Neural progenitor cell (in vitro differentiated cells): ENCODE results near the gene DNAJC15. TPM values are rescaled to one million over a fixed set of nuclear protein-coding genes. Genes with fewer than 3 reads are reported as not detected.

Experiments
- DNase-seq: peaks from one replicate; pipeline ENCODE4 v3.0.0-alpha.2; 2016; ENCODE audit warnings: low spot score
- H2AFZ ChIP-seq: fragments of 200-600 bp; sonication (generic); replicated peaks from 2 replicates; pipeline ENCODE4 v1.6.1; 2016; ENCODE audit warnings: antibody characterized with exemption
- H3F3A ChIP-seq: fragments of 200-600 bp; sonication (generic); 2 replicates; pipeline ENCODE4 v1.6.1; 2016; ENCODE audit warnings: antibody characterized with exemption, low read depth
- H3K27ac ChIP-seq: fragments of 200-600 bp; sonication (generic); 2 replicates; pipeline ENCODE4 v1.5.1; 2016; ENCODE audit warnings: mild to moderate bottlenecking
- H3K27me3 ChIP-seq: fragments of 200-600 bp; sonication (generic); 2 replicates; pipeline ENCODE4 v1.6.1; 2016; ENCODE audit warnings: mild to moderate bottlenecking, moderate library complexity
- H3K36me3 ChIP-seq: fragments of 200-600 bp; sonication (generic); 2 replicates; pipeline ENCODE4 v1.5.1; 2016
- H3K4me1 ChIP-seq: fragments of 200-600 bp; sonication (generic); 2 replicates; pipeline ENCODE4 v1.6.1; 2016; ENCODE audit warnings: mixed run types
- H3K4me2 ChIP-seq: fragments of 200-600 bp; sonication (generic); 2 replicates; pipeline ENCODE4 v1.6.1; 2016
- H3K4me3 ChIP-seq: fragments of 200-600 bp; sonication (generic); 2 replicates; pipeline ENCODE4 v1.5.1; 2016
- H3K79me2 ChIP-seq: fragments of 200-600 bp; sonication (generic); 2 replicates; pipeline ENCODE4 v1.6.1; 2016; ENCODE audit warnings: low read depth
- H3K9ac ChIP-seq: fragments of 200-600 bp; sonication (generic); 2 replicates; pipeline ENCODE4 v1.6.1; 2016
- H3K9me3 ChIP-seq: fragments of 200-600 bp; sonication (generic); 2 replicates; pipeline ENCODE4 v1.5.1; 2016; ENCODE audit warnings: low read depth
- H4K20me1 ChIP-seq: fragments of 200-600 bp; sonication (generic); 2 replicates; pipeline ENCODE4 v1.6.1; 2016; ENCODE audit warnings: low read depth
- H3K27ac Mint-ChIP-seq: 3 replicates; pipeline ENCODE4 v1.8.0; 2021; ENCODE audit warnings: mixed read lengths
- H3K27me3 Mint-ChIP-seq: 2 replicates; pipeline ENCODE4 v1.8.0; 2022; ENCODE audit warnings: low read depth, mild to moderate bottlenecking, inconsistent platforms, moderate library complexity, mixed read lengths; ENCODE audit not compliant: insufficient read depth
- H3K36me3 Mint-ChIP-seq: 3 replicates; pipeline ENCODE4 v1.8.0; 2021; ENCODE audit warnings: mixed read lengths
- H3K4me1 Mint-ChIP-seq: 3 replicates; pipeline ENCODE4 v1.8.0; 2021; ENCODE audit warnings: mixed read lengths
- H3K4me3 Mint-ChIP-seq: 3 replicates; pipeline ENCODE4 v1.8.0; 2021; ENCODE audit warnings: mild to moderate bottlenecking, moderate library complexity, mixed read lengths
- H3K9me3 Mint-ChIP-seq: 3 replicates; pipeline ENCODE4 v1.8.0; 2020; ENCODE audit warnings: mixed read lengths
- EZH2 ChIP-seq: fragments of 200-600 bp; sonication (generic); IDR thresholded peaks from 2 replicates; pipeline ENCODE4 v1.6.1; 2017; ENCODE audit warnings: antibody characterized with exemption, mild to moderate bottlenecking, moderate library complexity
- EZH2phosphoT487 ChIP-seq: fragments of 200-600 bp; sonication (generic); IDR thresholded peaks from 2 replicates; pipeline ENCODE4 v1.6.1; 2017; ENCODE audit warnings: antibody characterized with exemption
- total RNA-seq: library from RNA; depleted of rRNA; stranded (reverse); fragments of >200 nt; gene quantifications from 2 replicates; pipeline ENCODE4 v1.2.3, GENCODE V29; 2015; ENCODE audit warnings: low replicate concordance
- TF ChIP-seq, protein P1 (sequence below): fragments of 200-600 bp; sonication (generic); IDR thresholded peaks from 2 replicates; pipeline ENCODE4 v1.5.1; 2017; ENCODE audit warnings: antibody characterized with exemption, mild to moderate bottlenecking

The DNAJC15 gene
- total RNA-seq, 1 donor from 2014 or later, result 3.2 TPM

DNA sequence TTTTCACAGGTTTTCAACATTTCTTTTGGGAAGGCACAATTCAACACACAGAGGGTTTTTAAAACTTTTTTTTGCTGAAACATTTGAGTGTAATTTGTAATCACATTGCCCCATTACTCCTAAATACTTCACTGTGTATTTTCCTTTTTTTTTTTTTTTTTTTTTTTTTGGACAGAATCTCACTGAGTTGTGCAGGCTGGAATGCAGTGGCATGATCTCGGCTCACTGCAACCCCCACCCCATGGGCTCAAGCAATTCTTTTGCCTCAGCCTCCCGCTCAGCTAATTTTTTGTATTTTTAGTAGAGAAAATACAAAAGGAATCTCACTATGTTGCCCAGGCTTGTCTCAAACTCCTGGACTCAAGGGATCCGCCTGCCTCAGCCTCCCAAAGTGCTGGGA is 14.8 kb upstream of the DNAJC15 start:
- Histone ChIP-seq H3K27me3 (no peaks in the 10 kb centered on the region), H3K79me2 (no peaks in the 10 kb centered on the region), H3K4me1 (peaks cover 14% of the 10 kb centered on the region), H3K27ac (no peak overlapping the region), H3F3A (no peaks in the 10 kb centered on the region), H3K36me3 (no peaks in the 10 kb centered on the region), H3K4me2 (no peak overlapping the region), H4K20me1 (no peaks in the 10 kb centered on the region), H2AFZ (no peak overlapping the region), H3K9me3 (no peaks in the 10 kb centered on the region), H3K4me3 (no peak overlapping the region), H3K9ac (no peak overlapping the region)
- H3K36me3 Mint-ChIP-seq, result no peaks in the 10 kb centered on the region
- peaks cover 18% of the 10 kb centered on the region for H3K4me1 Mint-ChIP-seq
- no peak for DNase-seq
- H3K4me3 Mint-ChIP-seq, result no peak overlapping the region
- H3K27me3 Mint-ChIP-seq, result peaks cover 2% of the 10 kb centered on the region
- no peak overlapping the region for H3K27ac Mint-ChIP-seq
- peaks cover 2% of the 10 kb centered on the region for H3K9me3 Mint-ChIP-seq
- no peak for TF ChIP-seq EZH2
- TF ChIP-seq EZH2phosphoT487, result no peak
- TF ChIP-seq, protein P1, sequence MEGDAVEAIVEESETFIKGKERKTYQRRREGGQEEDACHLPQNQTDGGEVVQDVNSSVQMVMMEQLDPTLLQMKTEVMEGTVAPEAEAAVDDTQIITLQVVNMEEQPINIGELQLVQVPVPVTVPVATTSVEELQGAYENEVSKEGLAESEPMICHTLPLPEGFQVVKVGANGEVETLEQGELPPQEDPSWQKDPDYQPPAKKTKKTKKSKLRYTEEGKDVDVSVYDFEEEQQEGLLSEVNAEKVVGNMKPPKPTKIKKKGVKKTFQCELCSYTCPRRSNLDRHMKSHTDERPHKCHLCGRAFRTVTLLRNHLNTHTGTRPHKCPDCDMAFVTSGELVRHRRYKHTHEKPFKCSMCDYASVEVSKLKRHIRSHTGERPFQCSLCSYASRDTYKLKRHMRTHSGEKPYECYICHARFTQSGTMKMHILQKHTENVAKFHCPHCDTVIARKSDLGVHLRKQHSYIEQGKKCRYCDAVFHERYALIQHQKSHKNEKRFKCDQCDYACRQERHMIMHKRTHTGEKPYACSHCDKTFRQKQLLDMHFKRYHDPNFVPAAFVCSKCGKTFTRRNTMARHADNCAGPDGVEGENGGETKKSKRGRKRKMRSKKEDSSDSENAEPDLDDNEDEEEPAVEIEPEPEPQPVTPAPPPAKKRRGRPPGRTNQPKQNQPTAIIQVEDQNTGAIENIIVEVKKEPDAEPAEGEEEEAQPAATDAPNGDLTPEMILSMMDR, result no peak

GRCh38 chr13:43009506-43009905 is 13.9 kb upstream of the DNAJC15 start:
- Histone ChIP-seq H3F3A (no peaks in the 10 kb centered on the region), H3K4me2 (no peak overlapping the region), H3K36me3 (no peaks in the 10 kb centered on the region), H3K9ac (no peak overlapping the region), H3K27me3 (no peaks in the 10 kb centered on the region), H3K9me3 (no peaks in the 10 kb centered on the region), H3K79me2 (no peaks in the 10 kb centered on the region), H3K4me3 (no peak overlapping the region), H2AFZ (no peak overlapping the region), H3K4me1 (peaks cover 14% of the 10 kb centered on the region), H4K20me1 (no peaks in the 10 kb centered on the region), H3K27ac (no peak overlapping the region)
- peaks cover 2% of the 10 kb centered on the region for H3K9me3 Mint-ChIP-seq
- no peak overlapping the region for H3K27ac Mint-ChIP-seq
- peaks cover 18% of the 10 kb centered on the region for H3K4me1 Mint-ChIP-seq
- no peaks in the 10 kb centered on the region for H3K36me3 Mint-ChIP-seq
- no peak for DNase-seq
- H3K27me3 Mint-ChIP-seq, result peaks cover 2% of the 10 kb centered on the region
- TF ChIP-seq EZH2 (no peak), EZH2phosphoT487 (no peak)
- TF ChIP-seq, protein P1, result no peak
- no peak overlapping the region for H3K4me3 Mint-ChIP-seq

DNA sequence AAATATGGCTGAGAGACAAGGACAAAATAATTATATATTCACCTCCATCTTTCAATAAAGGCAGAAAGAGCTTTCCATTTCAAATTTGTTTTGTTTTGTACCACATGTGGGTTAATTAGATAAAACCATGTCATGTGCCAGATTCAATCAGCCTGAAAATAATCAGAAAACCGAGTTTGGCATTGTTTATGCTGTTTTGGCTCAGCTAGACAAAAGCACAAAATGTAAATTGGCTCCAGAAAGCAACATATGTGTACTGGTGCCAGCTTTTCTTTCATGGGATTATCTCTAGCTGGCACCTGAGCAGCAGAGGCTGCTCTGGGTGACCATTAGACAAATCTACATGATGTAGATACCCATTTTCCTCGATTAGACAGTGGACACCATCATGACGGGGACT is 9.2 kb upstream of the DNAJC15 start:
- no peaks in the 10 kb centered on the region for H3K36me3 ChIP-seq
- no peaks in the 10 kb centered on the region for H3K4me1 ChIP-seq
- H3F3A ChIP-seq, result no peaks in the 10 kb centered on the region
- H3K4me2 ChIP-seq, result no peak overlapping the region
- Mint-ChIP-seq H3K27ac (no peak overlapping the region), H3K27me3 (peaks cover 2% of the 10 kb centered on the region), H3K36me3 (no peaks in the 10 kb centered on the region), H3K4me1 (no peaks in the 10 kb centered on the region), H3K4me3 (no peak overlapping the region), H3K9me3 (no peaks in the 10 kb centered on the region)
- no peaks in the 10 kb centered on the region for H4K20me1 ChIP-seq
- H2AFZ ChIP-seq, result no peak overlapping the region
- H3K9ac ChIP-seq, result no peak overlapping the region
- H3K79me2 ChIP-seq, result no peaks in the 10 kb centered on the region
- H3K27me3 ChIP-seq, result no peaks in the 10 kb centered on the region
- H3K4me3 ChIP-seq, result no peak overlapping the region
- TF ChIP-seq, protein P1, result no peak
- TF ChIP-seq EZH2phosphoT487 (no peak), EZH2 (no peak)
- DNase-seq, result no peak
- H3K27ac ChIP-seq, result no peak overlapping the region
- H3K9me3 ChIP-seq, result no peaks in the 10 kb centered on the region
